ENCODE data around the gene TBL3. TPM values are rescaled to one million over a fixed set of nuclear protein-coding genes. Genes with fewer than 3 reads are reported as not detected.
A peak's percentile ranks its signal among the peaks of the same experiment; 100 is the strongest.

The TBL3 gene
- total and polyA plus RNA-seq, 2 of the 8 experiments (the other 6 are each of a cell fraction or from before 2014, with no cell fraction given) = 65.8 to 137 TPM

DNA sequence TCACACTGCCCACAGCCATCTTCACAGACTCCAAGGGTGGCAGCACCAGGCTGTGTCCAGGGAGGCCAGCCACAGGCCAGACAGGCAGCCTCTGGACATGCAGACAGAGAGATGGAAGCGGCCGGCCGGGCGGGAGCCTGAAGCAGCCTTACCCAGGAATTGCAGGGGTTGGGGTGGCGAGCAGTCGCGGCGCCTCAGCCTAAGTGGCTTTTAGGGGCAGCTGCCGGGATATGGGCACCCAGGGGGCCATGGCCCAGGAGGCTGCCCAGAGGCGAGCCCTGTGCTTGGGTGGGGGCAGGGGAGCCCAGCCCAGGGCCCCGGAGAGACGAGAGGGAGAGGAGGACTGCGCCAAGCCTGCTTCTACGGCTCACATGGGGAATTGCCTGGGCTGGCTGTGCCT is 53.4 kb downstream of the TBL3 start:
- H3K9ac ChIP-seq (replicated peaks in 1 of 4; ENCODE audit: extremely low read depth in 1 of 4, low read depth in 3 of 4, low read length in 3 of 4) = no peak overlapping the region
- no peaks in the 10 kb centered on the region for H3K79me2 ChIP-seq (ENCODE audit: control insufficient read depth in 1 of 2, insufficient read depth in 2 of 2, low read length in 2 of 2)
- H2BK20ac ChIP-seq (ENCODE audit: low read length) = no peak overlapping the region
- no peak overlapping the region for H3K27ac ChIP-seq (ENCODE audit: low read depth, low read length)
- no peak overlapping the region for H3K4ac ChIP-seq (replicated peaks; ENCODE audit: insufficient read length, low read depth, low read length)
- H2AK5ac ChIP-seq (ENCODE audit: low read depth, low read length) = no peak overlapping the region; the same call in 1 of the 2 replicates
- no peaks in the 10 kb centered on the region for H3K79me1 ChIP-seq (ENCODE audit: low read depth, low read length)
- H4K5ac ChIP-seq (ENCODE audit: insufficient read length, low read depth, low read length) = no peak overlapping the region
- peaks cover 7% of the 10 kb centered on the region; the same call in 1 of the 2 replicates for H3K23me2 ChIP-seq (ENCODE audit: low read depth, low read length)
- H2AFZ ChIP-seq (ENCODE audit: low read length) = no peak overlapping the region
- H3K4me3 ChIP-seq (ENCODE audit: extremely low read depth in 1 of 4, insufficient read depth in 2 of 4, low read depth in 3 of 4, low read length in 4 of 4) = no peak overlapping the region
- H4K91ac ChIP-seq (replicated peaks; ENCODE audit: insufficient read length, low read length) = no peak overlapping the region
- no peak overlapping the region for H3K14ac ChIP-seq (ENCODE audit: insufficient read length)
- no peak overlapping the region; the same call in 1 of the 2 replicates for H4K8ac ChIP-seq (ENCODE audit: extremely low read depth, insufficient read depth, low read length)
- no peak overlapping the region for H3K23ac ChIP-seq (ENCODE audit: insufficient read length)
- H3K18ac ChIP-seq (ENCODE audit: extremely low read depth, low read length) = no peak overlapping the region
- FAIRE-seq (no peak), DNase-seq (ENCODE audit: low read depth in 1 of 2, low spot score in 2 of 2) (no peak)
- H3K27me3 ChIP-seq (replicated peaks in 1 of 4; ENCODE audit: control insufficient read depth in 3 of 4, extremely low read depth in 1 of 4, insufficient read depth in 3 of 4, low read length in 3 of 4) = peaks cover 10 to 43% (median 36%) of the 10 kb centered on the region in 4 experiments
- no peak overlapping the region for H2BK120ac ChIP-seq (replicated peaks; ENCODE audit: low read depth, low read length)
- peak overlapping the region; percentile 68; the same call in 1 of the 2 replicates for H2BK12ac ChIP-seq (ENCODE audit: low read depth, low read length)
- POLR2A ChIA-PET (ENCODE audit: partially characterized antibody) = interaction anchor here (0.6 to 2.1 kb wide), 6 partner anchors 16 to 157 kb away, joined by 3 to 7 read pairs (median 3); partner anchors contain the start of genes RPS2, TRAF7 and ZNF598
- no peak overlapping the region for H3K56ac ChIP-seq (replicated peaks; ENCODE audit: insufficient read length, low read depth, low read length)
- H3K4me1 ChIP-seq (replicated peaks in 1 of 4; ENCODE audit: control insufficient read depth in 3 of 4, insufficient read depth in 4 of 4, low read length in 3 of 4) = peaks cover 0 to 18% (median 11%) of the 10 kb centered on the region in 4 experiments; a peak in 5 of 7 replicates
- no peaks in the 10 kb centered on the region for H3K9me3 ChIP-seq (ENCODE audit: insufficient read depth in 2 of 2, low read depth in 1 of 2, low read length in 1 of 2)
- 89% methylated on average over 10 of the region's 14 CpGs; no CpG with 5 or more reads in 1 of the 2 experiments for WGBS, 2 experiments (ENCODE audit: extremely low coverage in 1 of 2, insufficient coverage in 1 of 2, insufficient read length in 1 of 2, insufficient replicate concordance in 2 of 2, low coverage in 1 of 2, low lambda C conversion rate in 2 of 2, missing lambda C conversion rate in 1 of 2)
- peaks cover 0 to 9% of the 10 kb centered on the region in 2 experiments for H4K20me1 ChIP-seq (replicated peaks in 1 of 2; ENCODE audit: control insufficient read depth in 1 of 2, insufficient read depth in 2 of 2, low read length in 2 of 2)
- peak overlapping the region; percentile 97 for H2BK15ac ChIP-seq (ENCODE audit: low read length)
- no peaks in the 10 kb centered on the region for H3K36me3 ChIP-seq (ENCODE audit: control insufficient read depth in 2 of 4, insufficient read depth in 4 of 4, low read length in 3 of 4)
- CTCF ChIA-PET (ENCODE audit: partially characterized antibody) = interaction anchor here (0.7 to 7.5 kb wide), 11 partner anchors 9 to 622 kb away, joined by 3 to 55 read pairs (median 5); partner anchors contain the start of genes NTHL1 and TSC2
- H3K4me2 ChIP-seq (ENCODE audit: insufficient read depth in 1 of 2, low read depth in 2 of 2, low read length in 2 of 2) = no peak overlapping the region
- H2BK5ac ChIP-seq (ENCODE audit: low read depth, low read length) = no peak overlapping the region
- TF ChIP-seq CEBPB (IDR thresholded peaks at IDR 0.05; ENCODE audit: low read depth, low read length) (no peak), KDM5A (IDR thresholded peaks at IDR 0.05; ENCODE audit: low read length) (no peak), RAD21 (IDR thresholded peaks at IDR 0.05 in 1 of 2, conservative IDR thresholded peaks at IDR 0.05 in 1 of 2; ENCODE audit: low read depth in 2 of 2, low read length in 2 of 2) (no peak), SP4 (IDR thresholded peaks at IDR 0.05; ENCODE audit: low read length) (no peak), SAP30 (IDR thresholded peaks at IDR 0.05; ENCODE audit: insufficient read depth, insufficient replicate concordance, low read length) (no peak), SIN3A (conservative IDR thresholded peaks at IDR 0.05 in 1 of 2, IDR thresholded peaks at IDR 0.05 in 1 of 2; ENCODE audit: low read depth in 1 of 2, low read length in 2 of 2) (no peak), SIX5 (IDR thresholded peaks at IDR 0.05; ENCODE audit: low read depth, low read length) (no peak)
- TF ChIP-seq, protein P1, sequence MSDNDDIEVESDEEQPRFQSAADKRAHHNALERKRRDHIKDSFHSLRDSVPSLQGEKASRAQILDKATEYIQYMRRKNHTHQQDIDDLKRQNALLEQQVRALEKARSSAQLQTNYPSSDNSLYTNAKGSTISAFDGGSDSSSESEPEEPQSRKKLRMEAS (IDR thresholded peaks at IDR 0.05) = no peak

All from H1 (cell line).